ENCODE results near the gene LENEP.

LENEP gene

DNA sequence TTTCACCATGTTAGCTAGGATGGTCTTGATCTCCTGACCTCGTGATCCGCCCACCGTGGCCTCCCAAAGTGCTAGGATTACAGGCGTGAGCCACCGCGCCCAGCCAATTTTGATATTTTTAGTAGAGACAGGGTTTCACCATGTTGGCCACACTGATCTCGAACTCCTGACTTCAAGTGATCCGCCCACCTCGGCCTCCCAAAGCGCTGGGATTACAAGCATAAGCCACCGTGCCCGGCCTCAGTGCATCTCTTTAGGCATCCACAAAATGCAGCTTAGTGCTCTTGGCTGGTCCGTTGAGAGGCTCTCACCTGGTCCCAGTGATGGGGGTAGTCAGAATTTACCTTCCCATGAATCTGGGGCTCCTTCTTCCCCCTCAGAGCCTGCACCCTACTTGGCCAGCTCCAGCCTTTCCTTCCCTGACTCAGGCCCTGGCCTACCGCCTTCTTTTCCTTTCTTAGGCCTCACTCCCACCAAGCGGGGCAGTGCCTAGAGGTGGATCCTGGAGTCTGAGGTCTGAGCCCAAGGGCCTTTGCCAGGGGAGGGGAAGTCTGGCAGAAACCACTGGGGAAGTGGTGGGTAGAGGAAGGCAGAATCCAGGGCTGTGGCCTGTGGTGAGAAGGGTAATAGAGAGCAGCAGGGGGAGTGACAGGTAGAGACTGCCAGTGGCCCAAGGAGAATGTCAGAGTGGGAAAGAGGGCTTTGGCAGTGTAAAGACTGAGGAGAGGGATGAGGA, 3.7 kb downstream of the LENEP start:
- H3K4me3 ChIP-seq (ENCODE audit: low read depth, low read length), result no peak overlapping the region
- TF ChIP-seq, protein P1, sequence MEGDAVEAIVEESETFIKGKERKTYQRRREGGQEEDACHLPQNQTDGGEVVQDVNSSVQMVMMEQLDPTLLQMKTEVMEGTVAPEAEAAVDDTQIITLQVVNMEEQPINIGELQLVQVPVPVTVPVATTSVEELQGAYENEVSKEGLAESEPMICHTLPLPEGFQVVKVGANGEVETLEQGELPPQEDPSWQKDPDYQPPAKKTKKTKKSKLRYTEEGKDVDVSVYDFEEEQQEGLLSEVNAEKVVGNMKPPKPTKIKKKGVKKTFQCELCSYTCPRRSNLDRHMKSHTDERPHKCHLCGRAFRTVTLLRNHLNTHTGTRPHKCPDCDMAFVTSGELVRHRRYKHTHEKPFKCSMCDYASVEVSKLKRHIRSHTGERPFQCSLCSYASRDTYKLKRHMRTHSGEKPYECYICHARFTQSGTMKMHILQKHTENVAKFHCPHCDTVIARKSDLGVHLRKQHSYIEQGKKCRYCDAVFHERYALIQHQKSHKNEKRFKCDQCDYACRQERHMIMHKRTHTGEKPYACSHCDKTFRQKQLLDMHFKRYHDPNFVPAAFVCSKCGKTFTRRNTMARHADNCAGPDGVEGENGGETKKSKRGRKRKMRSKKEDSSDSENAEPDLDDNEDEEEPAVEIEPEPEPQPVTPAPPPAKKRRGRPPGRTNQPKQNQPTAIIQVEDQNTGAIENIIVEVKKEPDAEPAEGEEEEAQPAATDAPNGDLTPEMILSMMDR (IDR thresholded peaks at IDR 0.05; ENCODE audit: borderline replicate concordance, insufficient read depth, low read depth, low read length), result no peak

DNA sequence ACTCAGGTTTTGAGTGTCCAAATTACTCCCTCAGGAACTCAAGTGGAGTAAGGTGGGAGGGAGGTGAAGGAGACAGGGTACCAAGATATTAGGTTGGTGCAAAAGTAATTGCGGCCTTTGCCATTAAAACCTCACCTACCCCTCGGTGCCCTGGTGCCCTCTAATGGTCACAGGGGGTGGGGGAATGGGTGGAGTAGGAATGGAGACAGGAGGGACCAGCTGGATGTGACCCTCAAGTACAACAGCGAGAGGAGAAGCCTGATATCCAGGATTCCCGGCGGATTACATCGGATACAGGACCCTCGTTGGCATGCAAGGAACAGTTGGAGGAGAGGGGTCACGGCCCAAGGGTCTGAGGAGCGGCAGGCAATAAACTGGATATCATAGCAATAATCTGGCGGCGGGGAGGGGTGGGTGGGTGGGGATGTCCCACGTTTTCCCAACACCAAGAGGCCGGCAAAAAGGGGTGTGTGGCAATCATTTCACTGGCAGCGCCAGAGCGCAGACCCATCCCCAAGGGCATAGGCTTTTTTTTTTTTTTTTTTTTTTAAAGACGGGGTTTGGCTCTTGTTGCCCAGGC, 4.9 kb downstream of the LENEP start:
- no peak overlapping the region for H3K4me3 ChIP-seq (ENCODE audit: low read depth, low read length)
- TF ChIP-seq, protein P1 (IDR thresholded peaks at IDR 0.05; ENCODE audit: borderline replicate concordance, insufficient read depth, low read depth, low read length), result 0 out of 2 replicates have a peak, but pooled peaks have one; percentile 27

DNA sequence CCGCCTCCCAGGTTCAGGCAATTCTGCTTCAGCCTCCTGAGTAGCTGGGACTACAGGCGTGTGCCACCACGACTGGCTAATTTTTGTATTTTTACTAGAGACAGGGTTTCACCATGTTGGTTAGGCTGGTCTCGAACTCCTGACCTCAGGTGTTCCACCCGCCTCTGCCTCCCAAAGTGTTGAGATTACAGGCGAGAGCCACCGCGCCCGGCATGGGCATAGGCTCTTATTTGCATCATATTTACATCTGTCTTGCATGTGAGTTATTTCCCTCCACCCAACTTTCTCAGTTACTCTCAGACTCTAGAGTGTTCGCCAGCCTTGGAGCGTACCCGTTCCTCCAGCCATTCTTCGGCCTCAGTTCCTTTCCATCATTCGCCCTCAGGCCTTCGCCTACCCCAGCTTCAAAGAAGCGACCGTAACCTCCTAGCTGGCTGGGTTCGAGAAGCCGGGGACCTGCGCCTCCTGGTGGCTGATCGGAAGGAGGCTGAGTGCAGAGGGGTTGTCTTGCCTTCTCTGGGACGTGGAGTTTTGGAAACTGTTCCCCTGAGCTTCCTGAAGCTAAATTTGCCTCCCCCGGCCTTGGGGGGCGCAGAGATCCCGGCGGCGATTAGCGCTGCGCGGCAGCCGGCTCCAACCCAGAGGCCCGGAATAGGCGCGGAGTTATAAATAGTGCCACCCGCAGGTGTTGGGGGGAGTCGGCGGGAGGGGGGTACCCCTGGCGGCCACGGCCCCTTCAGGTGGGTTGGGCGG, 5.6 kb downstream of the LENEP start:
- H3K4me3 ChIP-seq (ENCODE audit: low read depth, low read length), result peak overlapping the region; percentile 48
- TF ChIP-seq, protein P1 (IDR thresholded peaks at IDR 0.05; ENCODE audit: borderline replicate concordance, insufficient read depth, low read depth, low read length), result peak; percentile 90

DNA sequence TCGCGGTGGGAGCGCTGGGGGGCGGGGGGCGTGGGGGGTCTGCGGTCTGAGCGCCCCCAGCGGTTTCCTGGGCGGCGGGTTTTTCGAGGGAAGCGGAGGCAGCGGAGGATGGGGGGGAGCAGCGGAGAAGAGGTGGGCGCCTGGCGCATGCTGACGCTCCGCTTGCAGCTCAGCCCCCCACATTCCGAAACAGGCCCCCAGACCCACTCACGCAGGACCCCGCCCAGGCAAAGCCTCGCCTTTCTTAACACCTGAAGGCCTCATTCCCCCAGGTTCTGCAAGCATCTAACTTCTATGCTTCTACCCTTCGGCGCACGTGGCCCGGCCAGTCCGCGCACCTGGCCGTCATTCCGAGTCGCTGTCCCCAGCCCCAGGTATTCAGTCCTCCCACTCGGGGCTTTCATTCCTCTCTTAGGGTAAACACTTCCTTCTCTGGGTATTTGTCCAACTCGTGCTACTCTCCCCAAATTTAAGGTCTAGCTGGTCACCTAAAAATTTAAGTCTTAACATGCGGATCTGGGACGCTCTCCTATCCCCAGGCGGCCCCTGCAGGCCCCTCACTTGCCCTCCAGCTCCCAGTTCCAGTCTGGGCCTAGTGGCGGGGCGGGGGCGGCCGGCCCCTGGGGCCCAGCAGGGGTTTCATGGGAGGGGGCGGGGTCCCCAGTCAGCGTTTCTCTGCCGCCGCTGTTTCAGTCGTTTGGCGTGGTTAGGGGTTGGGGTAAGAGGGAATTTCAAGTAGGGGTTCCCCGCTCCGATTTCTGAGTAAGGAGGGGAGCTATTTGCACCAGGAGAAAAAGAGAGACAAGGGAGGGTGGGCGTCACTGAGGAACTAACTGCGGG, 6.4 kb downstream of the LENEP start:
- TF ChIP-seq, protein P1 (IDR thresholded peaks at IDR 0.05; ENCODE audit: borderline replicate concordance, insufficient read depth, low read depth, low read length), result no peak
- H3K4me3 ChIP-seq (ENCODE audit: low read depth, low read length), result peak overlapping the region; percentile 81

DNA sequence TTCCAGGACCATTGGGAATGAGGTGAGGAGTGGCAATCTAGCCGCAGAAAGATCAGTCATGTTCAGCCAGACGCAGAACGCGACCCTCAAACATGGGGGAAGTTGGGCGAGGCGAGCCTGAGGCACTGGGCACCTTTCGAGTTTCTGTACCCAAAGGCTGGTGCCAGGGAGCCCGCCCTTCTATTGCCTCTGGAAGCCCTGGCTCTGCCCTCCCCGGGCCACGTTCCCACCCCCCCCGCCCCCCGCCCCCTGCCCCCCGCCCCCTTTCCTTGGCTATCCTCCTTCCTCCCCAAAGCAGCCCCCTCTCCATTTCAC, 7.0 kb downstream of the LENEP start:
- TF ChIP-seq, protein P1 (IDR thresholded peaks at IDR 0.05; ENCODE audit: borderline replicate concordance, insufficient read depth, low read depth, low read length), result no peak
- peak overlapping the region; percentile 81 for H3K4me3 ChIP-seq (ENCODE audit: low read depth, low read length)

DNA sequence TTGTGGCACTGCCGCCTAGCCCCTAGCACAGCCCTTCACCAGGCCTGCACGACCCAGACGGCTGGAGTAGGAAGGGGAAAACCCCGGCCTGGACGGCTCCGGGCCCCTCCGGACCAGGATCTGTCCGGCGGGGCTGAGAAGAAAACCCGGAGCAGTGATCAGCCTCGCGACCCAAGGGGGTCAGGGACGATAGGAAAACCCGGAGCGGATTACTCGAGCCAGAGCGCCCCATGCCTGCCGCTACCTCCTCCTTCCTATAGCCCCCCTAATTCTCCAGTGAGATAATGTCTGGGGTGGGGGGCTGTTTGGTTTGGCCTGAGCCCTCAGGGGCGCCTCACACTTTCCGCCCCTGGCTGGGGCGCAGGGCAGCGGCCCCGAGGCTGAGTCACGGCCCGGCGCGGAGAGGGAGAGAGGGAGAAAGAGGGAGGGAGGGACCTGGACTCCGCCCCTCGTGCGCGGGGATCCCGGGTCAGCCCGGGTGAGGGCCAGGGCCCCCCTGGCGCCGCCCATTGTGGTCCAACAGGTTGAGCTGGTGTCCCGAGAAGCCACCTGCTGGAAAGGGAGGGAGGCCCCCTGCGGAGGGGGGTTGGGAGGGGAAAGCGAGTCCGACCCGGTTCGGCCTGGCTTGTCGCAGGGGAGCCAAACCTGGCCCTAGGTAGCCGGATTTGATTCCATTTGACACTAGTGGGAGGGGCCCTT, 7.5 kb downstream of the LENEP start:
- peak overlapping the region; percentile 81 for H3K4me3 ChIP-seq (ENCODE audit: low read depth, low read length)
- TF ChIP-seq, protein P1 (IDR thresholded peaks at IDR 0.05; ENCODE audit: borderline replicate concordance, insufficient read depth, low read depth, low read length), result no peak

All from GM12875 (cell line).